ENCODE results near the gene CDV3.

CDV3 gene

DNA sequence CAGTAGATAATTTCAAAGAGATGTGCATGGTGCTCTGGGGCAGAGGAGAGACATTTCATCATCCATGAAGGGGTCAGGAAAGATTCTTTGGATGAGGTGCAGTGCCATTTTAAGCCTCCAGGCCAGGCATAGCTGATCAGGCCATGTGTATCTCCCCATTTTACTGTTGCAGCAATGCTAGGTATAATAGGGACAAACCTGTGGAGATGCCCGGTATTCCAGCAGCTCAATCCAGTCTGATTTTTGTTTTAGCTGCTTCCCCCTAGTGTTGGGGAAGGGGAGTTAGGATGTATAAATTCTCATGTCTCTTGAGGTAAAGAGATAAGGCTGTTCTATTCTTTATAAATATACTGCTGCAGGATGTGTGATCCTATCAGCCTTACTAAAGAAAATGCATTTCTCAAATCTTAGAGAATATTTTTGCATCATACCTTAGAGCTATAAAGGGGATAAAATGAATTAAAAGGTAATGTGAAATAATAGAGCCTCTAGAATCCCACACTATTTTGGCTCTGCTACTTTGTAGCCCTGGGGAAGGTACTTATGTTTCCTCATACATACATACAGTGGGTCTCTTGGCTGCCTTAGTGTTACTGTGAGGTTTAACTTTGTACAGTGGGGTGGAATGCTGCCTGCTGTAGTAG lies 5.2 kb downstream of the CDV3 start:
- Histone ChIP-seq H3K27me3 (ENCODE audit: control insufficient read depth in 2 of 2, insufficient read depth in 2 of 2, low read length in 2 of 2) (no peaks in the 10 kb centered on the region), H3K4me1 (ENCODE audit: control insufficient read depth in 2 of 2, insufficient read depth in 2 of 2, low read length in 2 of 2) (peaks cover 11 to 17% of the 10 kb centered on the region in 2 donors), H3K9ac (ENCODE audit: low read depth in 1 of 2, low read length in 2 of 2) (no peak overlapping the region), H3K4me3 (ENCODE audit: low read length in 2 of 2) (no peak overlapping the region), H3K9me3 (ENCODE audit: control insufficient read depth in 2 of 2, low read length in 2 of 2) (no peaks in the 10 kb centered on the region), H3K27ac (ENCODE audit: low read depth in 2 of 2, low read length in 2 of 2) (no peak overlapping the region), H3K36me3 (ENCODE audit: control insufficient read depth in 2 of 2, insufficient read depth in 2 of 2, low read length in 2 of 2) (peaks cover 51 to 57% of the 10 kb centered on the region in 2 donors)

- peaks cover 71 to 78% of the 10 kb centered on the region in 2 donors for H3K36me3 ChIP-seq (ENCODE audit: control insufficient read depth in 2 of 2, insufficient read depth in 2 of 2, low read length in 2 of 2)
These were observed 9.9 kb downstream of the CDV3 start for GRCh38 chr3:133583396-133583795.

GRCh38 chr3:133588035-133588434 lies 14.5 kb downstream of the CDV3 start:
- H3K9me3 ChIP-seq (ENCODE audit: control insufficient read depth in 2 of 2, low read length in 2 of 2), result no peaks in the 10 kb centered on the region
- no peak overlapping the region for H3K27ac ChIP-seq (ENCODE audit: low read depth in 2 of 2, low read length in 2 of 2)
- H3K9ac ChIP-seq (ENCODE audit: low read depth in 1 of 2, low read length in 2 of 2), result no peak overlapping the region
- no peaks in the 10 kb centered on the region for H3K4me1 ChIP-seq (ENCODE audit: control insufficient read depth in 2 of 2, insufficient read depth in 2 of 2, low read length in 2 of 2)
- peaks cover 49 to 61% of the 10 kb centered on the region in 2 donors for H3K36me3 ChIP-seq (ENCODE audit: control insufficient read depth in 2 of 2, insufficient read depth in 2 of 2, low read length in 2 of 2)
- H3K27me3 ChIP-seq (ENCODE audit: control insufficient read depth in 2 of 2, insufficient read depth in 2 of 2, low read length in 2 of 2), result no peaks in the 10 kb centered on the region
- H3K4me3 ChIP-seq (ENCODE audit: low read length in 2 of 2), result no peak overlapping the region

More at GRCh38 chr3:133583396-133583795, 9.9 kb downstream of the CDV3 start:
- no peak overlapping the region for H3K9ac ChIP-seq (ENCODE audit: low read depth in 1 of 2, low read length in 2 of 2)
- no peak overlapping the region for H3K4me3 ChIP-seq (ENCODE audit: low read length in 2 of 2)
- no peaks in the 10 kb centered on the region for H3K27me3 ChIP-seq (ENCODE audit: control insufficient read depth in 2 of 2, insufficient read depth in 2 of 2, low read length in 2 of 2)
- H3K4me1 ChIP-seq (ENCODE audit: control insufficient read depth in 2 of 2, insufficient read depth in 2 of 2, low read length in 2 of 2), result peaks cover 0 to under 1% of the 10 kb centered on the region in 2 donors
- no peaks in the 10 kb centered on the region for H3K9me3 ChIP-seq (ENCODE audit: control insufficient read depth in 2 of 2, low read length in 2 of 2)
- no peak overlapping the region for H3K27ac ChIP-seq (ENCODE audit: low read depth in 2 of 2, low read length in 2 of 2)

DNA sequence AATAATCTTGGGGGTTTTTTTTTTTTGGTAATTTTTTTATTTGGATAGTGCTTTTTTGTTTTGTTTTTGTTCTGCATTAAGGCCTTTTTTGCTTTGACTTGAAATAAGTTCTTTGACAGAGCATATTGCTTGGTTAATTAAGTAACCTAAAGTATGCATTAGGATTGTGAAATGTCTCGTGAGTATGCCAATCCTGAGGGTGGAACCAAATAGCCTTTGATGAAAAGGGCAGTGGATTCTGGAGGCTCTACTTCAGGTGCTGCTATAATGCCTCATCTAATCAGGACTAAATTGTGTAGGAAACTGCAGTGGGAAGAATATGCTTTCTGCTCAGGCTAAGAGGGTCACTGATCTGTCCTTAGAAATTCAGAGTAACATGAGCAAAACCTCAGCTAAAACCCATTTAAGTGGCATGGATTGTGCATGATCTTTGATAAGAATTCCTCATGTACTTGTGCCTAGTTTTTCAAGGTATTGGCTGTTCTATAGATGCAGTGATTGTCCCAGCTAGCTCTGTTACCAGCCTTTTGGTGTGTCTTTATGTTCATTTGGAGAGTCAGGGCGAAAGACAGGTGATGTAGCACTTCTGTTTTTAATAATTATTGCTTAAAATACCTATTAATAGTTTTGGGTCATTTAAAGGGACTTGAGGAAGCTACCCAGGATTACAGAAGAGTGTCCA lies 15.4 kb downstream of the CDV3 start:
- Histone ChIP-seq H3K36me3 (ENCODE audit: control insufficient read depth in 2 of 2, insufficient read depth in 2 of 2, low read length in 2 of 2) (peaks cover 41 to 52% of the 10 kb centered on the region in 2 donors), H3K27ac (ENCODE audit: low read depth in 2 of 2, low read length in 2 of 2) (no peak overlapping the region), H3K27me3 (ENCODE audit: control insufficient read depth in 2 of 2, insufficient read depth in 2 of 2, low read length in 2 of 2) (no peaks in the 10 kb centered on the region), H3K4me3 (ENCODE audit: low read length in 2 of 2) (no peak overlapping the region), H3K4me1 (ENCODE audit: control insufficient read depth in 2 of 2, insufficient read depth in 2 of 2, low read length in 2 of 2) (no peaks in the 10 kb centered on the region), H3K9me3 (ENCODE audit: control insufficient read depth in 2 of 2, low read length in 2 of 2) (no peaks in the 10 kb centered on the region), H3K9ac (ENCODE audit: low read depth in 1 of 2, low read length in 2 of 2) (no peak overlapping the region)

DNA sequence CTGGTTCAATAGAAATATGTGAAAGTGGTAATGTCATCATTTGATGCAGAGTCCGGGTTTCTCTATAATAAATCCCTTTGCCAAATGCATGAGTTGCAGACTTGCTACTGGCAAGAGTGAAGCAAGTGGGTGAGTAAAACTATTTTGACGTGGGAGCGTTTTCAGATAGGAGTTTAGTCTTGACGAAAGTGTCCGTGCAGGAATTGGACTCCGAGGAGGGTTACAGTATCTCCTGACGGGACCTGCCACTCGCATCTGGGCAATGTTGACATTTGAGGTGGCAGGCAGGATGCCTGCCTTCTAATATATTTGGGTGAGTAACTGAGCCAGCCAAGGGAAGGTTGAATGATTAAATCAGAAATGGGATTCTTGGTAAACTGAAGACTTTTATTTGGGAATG lies 16.0 kb downstream of the CDV3 start:
- H3K9ac ChIP-seq (ENCODE audit: low read depth in 1 of 2, low read length in 2 of 2), result no peak overlapping the region
- H3K27ac ChIP-seq (ENCODE audit: low read depth in 2 of 2, low read length in 2 of 2), result no peak overlapping the region
- H3K36me3 ChIP-seq (ENCODE audit: control insufficient read depth in 2 of 2, insufficient read depth in 2 of 2, low read length in 2 of 2), result peaks cover 39 to 46% of the 10 kb centered on the region in 2 donors
- no peaks in the 10 kb centered on the region for H3K9me3 ChIP-seq (ENCODE audit: control insufficient read depth in 2 of 2, low read length in 2 of 2)
- no peaks in the 10 kb centered on the region for H3K4me1 ChIP-seq (ENCODE audit: control insufficient read depth in 2 of 2, insufficient read depth in 2 of 2, low read length in 2 of 2)
- no peak overlapping the region for H3K4me3 ChIP-seq (ENCODE audit: low read length in 2 of 2)
- H3K27me3 ChIP-seq (ENCODE audit: control insufficient read depth in 2 of 2, insufficient read depth in 2 of 2, low read length in 2 of 2), result no peaks in the 10 kb centered on the region

DNA sequence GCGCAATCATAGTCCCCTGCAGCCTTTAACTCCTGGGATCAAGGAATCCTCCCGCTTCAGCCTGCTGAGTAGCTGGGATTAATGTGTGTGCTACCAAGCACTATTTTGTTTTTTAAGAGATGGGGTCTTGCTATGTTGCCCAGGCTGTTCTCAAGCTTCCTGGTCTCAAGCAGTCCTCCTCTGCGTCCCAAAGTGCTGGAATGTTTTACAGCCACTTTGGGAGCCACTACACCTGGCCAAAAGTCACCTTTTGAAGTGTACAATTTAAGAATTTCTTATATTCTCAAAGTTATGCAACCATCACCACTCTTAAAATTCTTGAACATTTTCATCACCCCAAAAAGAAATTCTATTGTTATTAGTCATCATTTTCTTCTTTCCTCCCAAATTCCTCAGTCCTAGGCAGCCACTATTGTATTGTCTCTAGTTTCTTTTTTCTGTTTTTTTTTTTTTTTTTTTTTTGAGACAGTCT lies 17.8 kb downstream of the CDV3 start:
- H3K4me1 ChIP-seq (ENCODE audit: control insufficient read depth in 2 of 2, insufficient read depth in 2 of 2, low read length in 2 of 2), result no peaks in the 10 kb centered on the region
- H3K9ac ChIP-seq (ENCODE audit: low read depth in 1 of 2, low read length in 2 of 2), result no peak overlapping the region
- H3K27ac ChIP-seq (ENCODE audit: low read depth in 2 of 2, low read length in 2 of 2), result no peak overlapping the region
- no peak overlapping the region for H3K4me3 ChIP-seq (ENCODE audit: low read length in 2 of 2)
- no peaks in the 10 kb centered on the region for H3K9me3 ChIP-seq (ENCODE audit: control insufficient read depth in 2 of 2, low read length in 2 of 2)
- peaks cover 29 to 31% of the 10 kb centered on the region in 2 donors for H3K36me3 ChIP-seq (ENCODE audit: control insufficient read depth in 2 of 2, insufficient read depth in 2 of 2, low read length in 2 of 2)
- H3K27me3 ChIP-seq (ENCODE audit: control insufficient read depth in 2 of 2, insufficient read depth in 2 of 2, low read length in 2 of 2), result no peaks in the 10 kb centered on the region

- Histone ChIP-seq H3K9me3 (ENCODE audit: control insufficient read depth in 2 of 2, low read length in 2 of 2) (no peaks in the 10 kb centered on the region), H3K27me3 (ENCODE audit: control insufficient read depth in 2 of 2, insufficient read depth in 2 of 2, low read length in 2 of 2) (no peaks in the 10 kb centered on the region), H3K4me1 (ENCODE audit: control insufficient read depth in 2 of 2, insufficient read depth in 2 of 2, low read length in 2 of 2) (no peaks in the 10 kb centered on the region), H3K4me3 (ENCODE audit: low read length in 2 of 2) (no peak overlapping the region), H3K36me3 (ENCODE audit: control insufficient read depth in 2 of 2, insufficient read depth in 2 of 2, low read length in 2 of 2) (peaks cover 14 to 18% of the 10 kb centered on the region in 2 donors), H3K9ac (ENCODE audit: low read depth in 1 of 2, low read length in 2 of 2) (no peak overlapping the region), H3K27ac (ENCODE audit: low read depth in 2 of 2, low read length in 2 of 2) (no peak overlapping the region)
These were observed 19.4 kb downstream of the CDV3 start for GRCh38 chr3:133592843-133593242.

GRCh38 chr3:133593243-133593642 lies 19.8 kb downstream of the CDV3 start:
- no peak overlapping the region for H3K9ac ChIP-seq (ENCODE audit: low read depth in 1 of 2, low read length in 2 of 2)

DNA sequence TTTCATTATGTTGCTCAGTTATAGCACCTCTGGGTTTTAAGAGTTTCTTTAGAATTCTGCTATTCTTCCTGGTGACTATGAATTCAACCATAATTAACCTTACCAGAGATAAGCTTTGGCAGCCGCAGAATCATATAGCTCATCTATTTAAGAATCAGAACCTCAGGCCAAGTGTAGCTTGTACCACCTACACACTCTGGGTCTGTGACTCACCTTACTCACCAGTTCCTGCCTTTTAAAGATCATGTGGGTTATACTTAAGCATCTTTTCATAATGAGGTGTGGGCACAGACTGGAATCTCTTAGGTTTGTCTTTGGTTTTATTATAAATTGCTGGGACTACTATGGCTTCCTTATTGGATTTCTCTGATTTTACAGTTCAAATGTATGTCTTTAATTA lies 21.9 kb downstream of the CDV3 start:
- no peaks in the 10 kb centered on the region for H3K36me3 ChIP-seq (ENCODE audit: control insufficient read depth in 2 of 2, insufficient read depth in 2 of 2, low read length in 2 of 2)
- H3K4me1 ChIP-seq (ENCODE audit: control insufficient read depth in 2 of 2, insufficient read depth in 2 of 2, low read length in 2 of 2), result no peaks in the 10 kb centered on the region
- H3K27ac ChIP-seq (ENCODE audit: low read depth in 2 of 2, low read length in 2 of 2), result no peak overlapping the region
- no peaks in the 10 kb centered on the region for H3K9me3 ChIP-seq (ENCODE audit: control insufficient read depth in 2 of 2, low read length in 2 of 2)
- no peak overlapping the region for H3K9ac ChIP-seq (ENCODE audit: low read depth in 1 of 2, low read length in 2 of 2)
- H3K4me3 ChIP-seq (ENCODE audit: low read length in 2 of 2), result no peak overlapping the region
- no peaks in the 10 kb centered on the region for H3K27me3 ChIP-seq (ENCODE audit: control insufficient read depth in 2 of 2, insufficient read depth in 2 of 2, low read length in 2 of 2)

More at GRCh38 chr3:133593243-133593642, 19.8 kb downstream of the CDV3 start:
- no peak overlapping the region for H3K27ac ChIP-seq (ENCODE audit: low read depth in 2 of 2, low read length in 2 of 2)
- no peaks in the 10 kb centered on the region for H3K4me1 ChIP-seq (ENCODE audit: control insufficient read depth in 2 of 2, insufficient read depth in 2 of 2, low read length in 2 of 2)
- H3K4me3 ChIP-seq (ENCODE audit: low read length in 2 of 2), result no peak overlapping the region
- peaks cover 10 to 14% of the 10 kb centered on the region in 2 donors for H3K36me3 ChIP-seq (ENCODE audit: control insufficient read depth in 2 of 2, insufficient read depth in 2 of 2, low read length in 2 of 2)
- no peaks in the 10 kb centered on the region for H3K27me3 ChIP-seq (ENCODE audit: control insufficient read depth in 2 of 2, insufficient read depth in 2 of 2, low read length in 2 of 2)
- no peaks in the 10 kb centered on the region for H3K9me3 ChIP-seq (ENCODE audit: control insufficient read depth in 2 of 2, low read length in 2 of 2)

DNA sequence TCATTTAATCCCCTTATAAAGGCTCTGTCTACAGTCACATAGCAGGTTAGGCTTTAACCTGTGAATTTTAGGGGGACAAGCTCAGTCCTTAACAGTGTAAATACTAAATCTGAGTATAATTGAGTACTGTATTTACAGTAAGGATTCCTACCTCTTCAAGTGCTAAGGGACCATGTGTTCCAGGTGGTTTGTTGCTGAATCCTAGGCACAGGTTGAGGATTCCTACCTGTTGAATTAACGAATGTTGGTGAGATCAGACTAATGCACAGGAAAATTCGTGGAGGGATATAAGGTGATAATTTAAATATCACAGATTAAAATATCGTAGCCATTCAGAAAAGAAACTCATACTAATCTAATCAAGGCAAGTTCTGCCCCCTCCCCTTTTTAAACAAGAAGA lies 24.9 kb downstream of the CDV3 start:
- no peaks in the 10 kb centered on the region for H3K4me1 ChIP-seq (ENCODE audit: control insufficient read depth in 2 of 2, insufficient read depth in 2 of 2, low read length in 2 of 2)
- H3K27ac ChIP-seq (ENCODE audit: low read depth in 2 of 2, low read length in 2 of 2), result no peak overlapping the region
- no peak overlapping the region for H3K9ac ChIP-seq (ENCODE audit: low read depth in 1 of 2, low read length in 2 of 2)
- H3K36me3 ChIP-seq (ENCODE audit: control insufficient read depth in 2 of 2, insufficient read depth in 2 of 2, low read length in 2 of 2), result peaks cover 0 to 2% of the 10 kb centered on the region in 2 donors
- H3K27me3 ChIP-seq (ENCODE audit: control insufficient read depth in 2 of 2, insufficient read depth in 2 of 2, low read length in 2 of 2), result no peaks in the 10 kb centered on the region
- H3K9me3 ChIP-seq (ENCODE audit: control insufficient read depth in 2 of 2, low read length in 2 of 2), result no peaks in the 10 kb centered on the region
- H3K4me3 ChIP-seq (ENCODE audit: low read length in 2 of 2), result no peak overlapping the region

Data from mucosa of rectum (tissue), 2 donors.